Measurements from ENCODE around the gene IQCE. TPM values are rescaled to one million over a fixed set of nuclear protein-coding genes. Genes with fewer than 3 reads are reported as not detected.

The IQCE gene
- total RNA-seq, 1 donor from 2014 or later: 29.6 TPM

DNA sequence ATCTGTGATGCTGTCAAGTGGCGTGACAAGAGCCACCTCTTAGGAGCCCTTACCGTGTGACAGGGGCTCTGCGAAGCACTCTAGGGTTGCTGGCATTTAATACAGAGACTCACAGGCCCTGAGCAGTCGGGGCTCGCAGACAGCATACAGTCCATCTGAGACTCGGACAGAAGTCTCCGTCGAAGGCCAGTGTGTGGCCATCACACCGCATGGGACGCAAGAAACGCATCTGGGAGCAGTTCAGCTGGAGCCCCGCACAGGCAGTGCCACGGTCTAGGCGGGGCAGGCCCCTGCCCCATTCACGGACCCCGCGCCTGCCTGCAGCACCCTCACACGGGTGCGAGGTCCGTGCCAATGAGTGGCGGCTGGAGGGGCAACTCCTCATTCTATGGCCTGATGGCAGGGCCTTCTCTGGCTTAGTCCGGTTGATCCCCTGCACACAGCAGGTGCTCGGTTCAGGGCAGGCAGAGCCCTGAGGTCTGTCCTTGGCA, 33.6 kb downstream of the IQCE start:
- Mint-ChIP-seq H3K27ac (no peak overlapping the region), H3K4me1 (no peaks in the 10 kb centered on the region), H3K9me3 (no peaks in the 10 kb centered on the region), H3K27me3 (ENCODE audit: low read depth) (no peaks in the 10 kb centered on the region), H3K36me3 (peaks cover 32% of the 10 kb centered on the region), H3K4me3 (no peak overlapping the region)
- TF ChIP-seq, protein P1, sequence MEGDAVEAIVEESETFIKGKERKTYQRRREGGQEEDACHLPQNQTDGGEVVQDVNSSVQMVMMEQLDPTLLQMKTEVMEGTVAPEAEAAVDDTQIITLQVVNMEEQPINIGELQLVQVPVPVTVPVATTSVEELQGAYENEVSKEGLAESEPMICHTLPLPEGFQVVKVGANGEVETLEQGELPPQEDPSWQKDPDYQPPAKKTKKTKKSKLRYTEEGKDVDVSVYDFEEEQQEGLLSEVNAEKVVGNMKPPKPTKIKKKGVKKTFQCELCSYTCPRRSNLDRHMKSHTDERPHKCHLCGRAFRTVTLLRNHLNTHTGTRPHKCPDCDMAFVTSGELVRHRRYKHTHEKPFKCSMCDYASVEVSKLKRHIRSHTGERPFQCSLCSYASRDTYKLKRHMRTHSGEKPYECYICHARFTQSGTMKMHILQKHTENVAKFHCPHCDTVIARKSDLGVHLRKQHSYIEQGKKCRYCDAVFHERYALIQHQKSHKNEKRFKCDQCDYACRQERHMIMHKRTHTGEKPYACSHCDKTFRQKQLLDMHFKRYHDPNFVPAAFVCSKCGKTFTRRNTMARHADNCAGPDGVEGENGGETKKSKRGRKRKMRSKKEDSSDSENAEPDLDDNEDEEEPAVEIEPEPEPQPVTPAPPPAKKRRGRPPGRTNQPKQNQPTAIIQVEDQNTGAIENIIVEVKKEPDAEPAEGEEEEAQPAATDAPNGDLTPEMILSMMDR (IDR thresholded peaks at IDR 0.05; ENCODE audit: unreplicated experiment): no peak
- no peak for DNase-seq (ENCODE audit: low spot score in 2 of 2, unreplicated experiment in 2 of 2)

DNA sequence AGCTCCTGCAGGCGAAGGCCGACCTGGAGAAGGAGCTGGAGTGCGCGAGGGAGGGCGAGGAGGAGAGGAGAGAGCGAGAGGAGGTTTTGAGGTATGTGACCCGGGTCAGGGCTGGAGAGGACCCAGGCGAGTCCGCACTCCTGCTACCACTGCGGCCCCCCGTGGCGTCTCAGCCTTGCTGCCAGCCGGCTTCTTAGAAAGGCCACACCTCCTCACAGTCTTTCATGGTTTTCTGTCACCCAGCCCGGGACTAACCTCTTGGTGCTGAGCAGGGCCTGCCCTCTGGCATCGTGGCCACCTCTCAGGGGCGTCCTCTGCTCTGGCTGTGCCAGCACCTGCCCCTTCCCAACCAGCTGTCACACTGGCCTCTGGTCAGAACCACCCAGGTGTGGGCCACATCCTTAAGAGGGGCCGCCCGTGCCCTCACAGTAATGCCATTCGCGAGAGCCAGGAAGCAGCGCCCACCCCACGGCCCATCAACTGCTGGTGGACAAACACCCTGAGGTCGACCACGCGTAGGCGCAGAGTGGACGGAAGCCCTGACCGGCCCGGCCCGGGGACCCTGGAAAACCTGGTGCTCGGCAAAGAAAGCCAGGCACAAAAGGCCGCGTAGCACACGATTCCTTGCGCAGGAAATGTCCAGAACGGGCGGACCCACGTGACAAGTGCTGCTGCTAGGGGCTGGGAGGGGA, 34.4 kb downstream of the IQCE start:
- TF ChIP-seq, protein P1 (IDR thresholded peaks at IDR 0.05; ENCODE audit: unreplicated experiment): no peak
- Mint-ChIP-seq H3K4me3 (no peak overlapping the region), H3K36me3 (peaks cover 29% of the 10 kb centered on the region), H3K27ac (no peak overlapping the region), H3K27me3 (ENCODE audit: low read depth) (no peaks in the 10 kb centered on the region), H3K4me1 (no peaks in the 10 kb centered on the region), H3K9me3 (no peaks in the 10 kb centered on the region)
- no peak for DNase-seq (ENCODE audit: low spot score in 2 of 2, unreplicated experiment in 2 of 2)

DNA sequence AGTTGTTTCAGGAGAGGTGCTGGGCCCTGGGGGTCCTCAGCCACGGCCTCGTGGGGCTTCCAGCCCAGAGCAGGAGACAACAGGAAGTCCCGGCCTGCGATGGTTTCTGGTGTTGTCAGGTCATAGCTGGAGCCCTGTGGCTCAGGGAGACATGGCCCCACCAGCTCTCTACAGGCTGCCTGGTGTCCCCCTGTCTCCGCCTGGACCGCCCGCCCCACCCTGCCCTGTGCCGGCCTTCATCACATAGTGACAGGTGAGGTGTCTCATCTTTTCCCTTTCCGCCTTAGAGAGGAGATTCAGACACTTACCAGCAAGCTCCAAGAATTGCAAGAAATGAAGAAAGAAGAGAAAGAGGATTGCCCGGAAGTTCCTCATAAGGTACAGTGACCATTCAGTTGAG, 35.8 kb downstream of the IQCE start:
- no peak overlapping the region for H3K4me3 Mint-ChIP-seq
- H3K36me3 Mint-ChIP-seq: peaks cover 35% of the 10 kb centered on the region
- no peaks in the 10 kb centered on the region for H3K9me3 Mint-ChIP-seq
- no peak overlapping the region for H3K27ac Mint-ChIP-seq
- no peaks in the 10 kb centered on the region for H3K4me1 Mint-ChIP-seq
- TF ChIP-seq, protein P1 (IDR thresholded peaks at IDR 0.05; ENCODE audit: unreplicated experiment): no peak
- no peak for DNase-seq (ENCODE audit: low spot score in 2 of 2, unreplicated experiment in 2 of 2)
- H3K27me3 Mint-ChIP-seq (ENCODE audit: low read depth): no peaks in the 10 kb centered on the region

DNA sequence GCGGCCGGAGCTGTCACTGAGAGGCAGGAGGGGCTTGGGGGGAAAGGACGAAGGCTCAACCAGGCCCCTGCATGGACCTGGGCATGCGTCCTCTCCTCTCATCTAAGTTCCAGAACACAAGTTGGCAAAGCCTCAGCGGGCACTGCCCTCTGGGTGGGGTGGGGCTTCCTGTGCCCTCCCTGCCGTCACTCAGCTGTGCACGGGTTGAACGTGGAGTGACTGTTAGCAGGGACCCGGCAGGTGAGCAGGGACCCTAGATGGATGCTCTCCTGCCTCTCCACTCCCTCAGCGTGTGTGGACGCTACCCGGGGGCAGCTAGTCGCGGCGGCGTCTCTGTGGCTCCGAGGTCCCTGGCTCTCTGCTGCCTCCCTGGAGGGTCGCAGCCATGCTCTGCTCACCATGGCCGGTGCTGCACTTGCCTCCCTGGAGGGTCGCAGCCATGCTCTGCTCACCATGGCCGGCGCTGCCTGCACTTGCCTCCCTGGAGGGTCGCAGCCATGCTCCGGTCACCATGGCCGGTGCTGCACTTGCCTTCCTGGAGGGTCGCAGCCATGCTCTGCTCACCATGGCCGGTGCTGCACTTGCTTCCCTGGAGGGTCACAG, 36.6 kb downstream of the IQCE start:
- Mint-ChIP-seq H3K36me3 (peaks cover 32% of the 10 kb centered on the region), H3K4me3 (no peak overlapping the region), H3K27me3 (ENCODE audit: low read depth) (no peaks in the 10 kb centered on the region), H3K4me1 (no peaks in the 10 kb centered on the region), H3K27ac (no peak overlapping the region), H3K9me3 (no peaks in the 10 kb centered on the region)
- DNase-seq (ENCODE audit: low spot score in 2 of 2, unreplicated experiment in 2 of 2): no peak
- TF ChIP-seq, protein P1 (IDR thresholded peaks at IDR 0.05; ENCODE audit: unreplicated experiment): no peak

DNA sequence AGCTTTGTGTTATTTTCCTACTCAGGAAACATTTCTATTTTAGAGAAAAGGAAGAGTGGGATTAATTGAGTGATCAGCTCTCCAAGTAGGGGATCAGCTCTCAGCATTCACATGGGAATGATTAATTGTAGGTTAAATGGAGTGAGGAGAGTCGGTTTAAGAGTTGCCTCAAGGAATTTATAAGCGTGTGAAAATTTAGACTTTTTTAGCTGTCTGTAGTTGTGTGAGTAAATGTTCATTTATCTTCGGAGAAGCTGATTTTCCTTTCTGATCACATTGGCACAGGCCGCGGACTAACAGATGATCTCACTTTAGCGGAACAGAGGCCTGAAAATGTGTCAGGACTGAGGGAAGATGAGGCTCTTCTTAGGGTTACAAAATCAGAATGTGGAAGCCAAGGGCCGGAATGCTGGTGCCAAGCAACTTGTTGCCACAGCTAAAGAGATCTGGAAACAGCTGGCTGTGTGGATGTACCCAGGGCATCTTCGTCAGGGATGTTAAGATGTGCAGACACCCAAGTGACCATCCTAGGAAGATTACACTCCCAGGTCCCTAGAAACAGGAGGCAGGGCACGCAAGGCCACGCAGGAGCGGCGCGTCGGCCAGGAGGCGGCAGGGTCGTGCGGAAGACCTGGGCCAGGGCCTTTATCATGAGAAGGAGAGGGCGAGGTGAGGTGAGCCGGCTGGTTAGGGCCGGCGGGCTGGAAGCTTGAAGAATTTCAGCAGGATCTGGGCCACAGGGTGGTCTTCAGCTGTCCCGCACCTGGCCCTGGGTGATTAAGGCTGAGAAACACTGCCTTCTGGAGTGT, 37.9 kb downstream of the IQCE start:
- DNase-seq (ENCODE audit: low spot score in 2 of 2, unreplicated experiment in 2 of 2): no peak
- Mint-ChIP-seq H3K4me1 (no peaks in the 10 kb centered on the region), H3K36me3 (peaks cover 29% of the 10 kb centered on the region), H3K9me3 (no peaks in the 10 kb centered on the region), H3K4me3 (no peak overlapping the region), H3K27ac (no peak overlapping the region), H3K27me3 (ENCODE audit: low read depth) (no peaks in the 10 kb centered on the region)
- TF ChIP-seq, protein P1 (IDR thresholded peaks at IDR 0.05; ENCODE audit: unreplicated experiment): no peak
